NCI-H2081 treated with DMSO at 0.1 percent for 48 hours (cell line): Measurements from ENCODE around the gene SPEF1.
"Not testable (repeated sequence)": the region's sequence is repeated elsewhere in the genome, so short reads cannot be mapped to it uniquely, and the experiment has no call there.

Source experiments
- DNase-seq: peaks from one replicate; lab custom pipeline; 2025; lab: John Stamatoyannopoulos, UW

The SPEF1 gene, protein sequence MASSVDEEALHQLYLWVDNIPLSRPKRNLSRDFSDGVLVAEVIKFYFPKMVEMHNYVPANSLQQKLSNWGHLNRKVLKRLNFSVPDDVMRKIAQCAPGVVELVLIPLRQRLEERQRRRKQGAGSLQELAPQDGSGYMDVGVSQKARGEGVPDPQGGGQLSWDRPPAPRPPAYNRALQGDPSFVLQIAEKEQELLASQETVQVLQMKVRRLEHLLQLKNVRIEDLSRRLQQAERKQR

DNA sequence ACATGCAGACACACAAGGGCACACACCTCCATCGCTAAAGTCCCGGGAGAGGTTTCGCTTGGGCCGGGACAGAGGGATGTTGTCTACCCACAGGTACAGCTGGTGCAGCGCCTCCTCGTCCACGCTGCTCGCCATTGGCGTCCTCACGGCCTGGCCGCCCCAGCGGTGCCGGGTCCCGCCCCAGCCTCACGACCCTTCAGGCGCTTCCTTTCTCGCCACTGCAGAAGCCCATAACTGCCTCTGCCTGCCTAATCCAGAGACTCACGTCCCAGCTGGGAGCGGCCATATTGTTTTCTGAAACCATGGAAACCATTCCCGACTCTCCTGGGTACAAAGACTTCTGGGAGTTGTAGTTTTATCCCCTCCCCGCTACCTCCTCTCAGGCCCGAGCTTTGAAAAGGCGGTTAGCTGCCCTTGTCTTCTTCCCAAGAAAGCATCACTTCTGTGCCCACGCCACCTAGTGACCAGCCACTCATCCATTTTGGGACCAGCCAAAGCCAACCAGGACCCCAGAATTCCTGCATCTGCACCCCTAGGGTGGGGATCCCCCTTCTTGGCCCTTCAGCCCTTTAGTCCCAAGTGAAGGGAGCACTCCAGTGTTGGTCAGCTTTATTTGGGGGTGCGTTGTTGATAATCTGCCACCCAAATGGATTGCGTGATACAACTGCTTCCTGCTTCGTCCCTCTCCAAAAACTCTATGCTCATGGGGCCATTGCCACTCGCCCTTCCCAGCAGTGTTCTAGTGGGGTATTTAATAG, at the start of gene SPEF1:
Gene SPEF1, minus strand, starts transcription at position 296 of the 758 bp plus-strand sequence. Its CDS starts 161 bp downstream, at position 135.
- DNase-seq = peak; percentile 61

DNA sequence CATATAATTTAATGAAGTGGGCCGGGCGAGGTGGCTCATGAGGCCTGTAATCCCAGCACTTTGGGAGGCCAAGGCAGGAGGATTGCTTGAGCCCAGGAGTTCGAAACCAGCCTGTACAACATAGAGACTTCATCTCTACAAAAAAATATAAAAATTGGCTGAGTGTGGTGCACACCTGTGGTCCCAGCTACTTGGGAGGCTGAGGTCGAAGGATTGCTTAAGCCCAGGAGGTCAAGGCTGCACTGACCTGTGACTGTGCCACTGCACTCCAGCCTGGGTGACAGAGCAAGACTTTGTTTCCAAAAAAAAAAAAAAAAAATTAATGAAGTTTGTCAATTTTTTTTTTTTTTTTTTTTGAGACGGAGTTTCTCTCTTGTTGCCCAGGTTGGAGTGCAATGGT, 48.6 kb upstream of the SPEF1 start:
- not testable (repeated sequence) for DNase-seq

DNA sequence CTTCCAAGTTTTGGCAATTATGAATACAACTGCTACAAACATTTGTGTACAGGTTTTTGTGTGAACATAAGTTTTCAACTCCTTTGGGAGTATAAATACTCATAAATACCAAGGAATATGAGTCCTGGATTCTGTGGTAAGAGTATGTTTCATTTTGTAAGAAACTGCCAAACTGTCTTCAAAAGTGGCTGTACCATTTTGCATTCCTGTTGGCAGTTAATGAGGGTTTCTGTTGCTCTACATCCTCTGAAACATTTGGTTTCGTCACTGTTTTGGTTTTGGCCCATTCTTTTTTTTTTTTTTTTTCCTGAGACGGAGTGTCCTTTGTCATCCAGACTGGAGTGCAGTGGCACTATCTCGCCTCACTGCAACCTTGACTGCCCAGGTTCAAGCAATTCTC, 47.5 kb upstream of the SPEF1 start:
- DNase-seq = no peak

DNA sequence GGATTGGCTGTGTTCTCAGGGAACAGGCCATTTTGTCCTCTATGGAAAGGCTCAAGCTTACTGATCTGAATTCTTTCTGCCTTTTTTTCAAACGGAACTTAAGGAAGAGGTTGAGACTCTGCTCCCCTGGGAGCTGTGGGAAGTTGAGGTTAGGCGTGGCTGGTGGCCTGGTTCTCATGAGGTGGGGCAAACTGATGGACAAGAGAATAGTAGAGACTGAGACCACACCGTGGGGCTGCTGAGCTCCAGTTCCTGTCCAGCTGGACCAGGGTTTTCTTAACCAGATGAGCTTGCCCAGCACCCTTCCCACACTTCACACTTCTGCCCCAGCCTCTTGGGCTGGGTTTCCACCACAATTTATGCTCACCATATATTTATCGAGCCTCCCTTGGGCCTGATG, 45.2 kb upstream of the SPEF1 start:
- DNase-seq = no peak

DNA sequence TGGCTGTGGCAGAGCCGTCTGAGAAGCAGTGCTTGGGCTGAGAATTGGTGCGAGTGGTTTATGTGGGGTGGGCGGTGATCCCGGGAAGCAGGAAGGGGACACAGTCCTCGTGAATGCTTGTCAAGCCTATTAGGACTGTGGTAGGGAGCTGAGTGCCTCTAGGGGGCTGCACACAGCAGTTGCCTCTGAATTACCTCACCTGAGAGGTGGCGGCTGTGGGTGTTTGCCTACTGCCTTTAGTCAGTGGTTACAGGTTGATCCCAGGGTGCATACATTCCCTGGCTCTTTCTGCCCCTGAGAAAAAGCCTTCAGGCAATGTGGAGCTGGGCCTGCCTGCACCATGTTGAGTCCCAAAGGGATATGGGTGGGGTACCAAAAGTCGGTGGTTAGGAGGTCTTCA, 44.3 kb upstream of the SPEF1 start:
- DNase-seq = no peak

DNA sequence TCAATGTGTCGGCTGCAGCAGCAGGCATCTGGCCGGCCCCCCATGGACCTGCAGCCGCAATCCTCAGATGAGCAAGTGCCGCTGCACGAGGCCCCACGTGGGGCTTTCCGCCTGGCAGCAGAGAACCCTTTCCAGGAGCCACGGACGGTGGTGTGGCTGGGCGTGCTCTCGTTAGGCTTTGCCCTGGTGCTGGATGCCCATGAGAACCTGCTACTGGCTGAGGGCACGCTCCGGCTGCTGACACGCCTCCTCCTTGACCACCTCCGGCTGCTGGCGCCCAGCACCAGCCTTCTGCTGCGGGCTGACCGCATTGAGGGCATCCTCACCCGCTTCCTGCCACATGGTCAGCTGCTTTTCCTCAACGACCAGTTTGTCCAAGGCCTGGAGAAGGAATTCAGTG, 42.6 kb upstream of the SPEF1 start:
- no peak for DNase-seq

DNA sequence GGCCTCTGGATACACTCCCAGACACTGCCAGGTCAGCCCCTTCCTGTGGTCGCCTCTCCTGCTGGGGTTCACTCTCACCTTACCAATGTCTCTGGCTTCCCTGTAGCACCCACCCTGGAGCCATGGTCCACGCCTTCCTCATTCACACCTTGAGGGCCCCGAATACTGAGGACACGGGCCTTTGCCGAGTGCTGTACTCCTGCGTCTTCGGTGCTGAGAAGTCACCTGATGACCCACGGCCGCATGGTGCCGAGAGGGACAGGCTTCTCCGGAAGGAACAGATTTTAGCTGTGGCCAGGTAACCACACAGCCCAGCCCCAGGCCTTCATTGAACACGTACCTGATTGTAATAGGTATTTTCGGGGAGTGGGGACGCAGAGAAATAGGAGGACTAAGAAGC, 40.7 kb upstream of the SPEF1 start:
- DNase-seq = no peak

DNA sequence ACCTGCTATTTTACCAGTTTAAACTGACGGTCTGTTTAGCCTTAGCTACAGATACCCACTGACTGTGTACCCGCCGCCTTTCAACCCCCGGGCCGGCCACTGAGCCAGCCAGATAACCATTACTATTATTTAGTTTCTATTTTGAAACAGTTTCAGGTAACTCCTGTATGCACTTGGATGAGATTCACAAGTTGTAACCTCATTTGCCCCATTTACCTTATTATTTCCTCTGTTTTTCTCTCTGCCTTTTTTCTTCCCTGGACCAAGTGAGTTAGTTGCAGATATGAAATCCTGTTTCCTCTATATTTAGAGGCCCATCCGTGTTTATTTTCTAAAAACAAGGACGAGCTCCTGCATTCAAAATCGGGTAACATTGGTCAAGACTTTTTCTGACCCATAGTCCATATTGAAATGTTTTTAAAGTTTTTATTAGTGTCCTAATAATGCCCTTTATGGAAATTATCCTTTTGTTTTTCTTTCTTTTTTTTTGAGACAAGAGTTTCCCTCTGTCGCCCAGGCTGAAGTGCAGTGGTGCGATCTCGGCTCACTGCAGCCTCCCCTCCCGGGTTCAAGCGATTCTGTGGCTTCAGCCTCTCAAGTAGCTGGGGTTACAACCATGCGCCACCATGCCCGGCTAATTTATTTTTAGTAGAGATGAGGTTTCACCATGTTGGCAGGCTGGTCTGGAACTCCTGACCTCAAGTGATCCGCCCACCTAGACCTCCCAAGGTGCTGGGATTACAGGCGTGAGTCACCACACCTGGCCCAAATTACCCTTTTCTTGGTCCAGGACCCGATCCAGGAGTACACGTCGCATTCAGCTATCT, 39.9 kb upstream of the SPEF1 start:
- no peak for DNase-seq

DNA sequence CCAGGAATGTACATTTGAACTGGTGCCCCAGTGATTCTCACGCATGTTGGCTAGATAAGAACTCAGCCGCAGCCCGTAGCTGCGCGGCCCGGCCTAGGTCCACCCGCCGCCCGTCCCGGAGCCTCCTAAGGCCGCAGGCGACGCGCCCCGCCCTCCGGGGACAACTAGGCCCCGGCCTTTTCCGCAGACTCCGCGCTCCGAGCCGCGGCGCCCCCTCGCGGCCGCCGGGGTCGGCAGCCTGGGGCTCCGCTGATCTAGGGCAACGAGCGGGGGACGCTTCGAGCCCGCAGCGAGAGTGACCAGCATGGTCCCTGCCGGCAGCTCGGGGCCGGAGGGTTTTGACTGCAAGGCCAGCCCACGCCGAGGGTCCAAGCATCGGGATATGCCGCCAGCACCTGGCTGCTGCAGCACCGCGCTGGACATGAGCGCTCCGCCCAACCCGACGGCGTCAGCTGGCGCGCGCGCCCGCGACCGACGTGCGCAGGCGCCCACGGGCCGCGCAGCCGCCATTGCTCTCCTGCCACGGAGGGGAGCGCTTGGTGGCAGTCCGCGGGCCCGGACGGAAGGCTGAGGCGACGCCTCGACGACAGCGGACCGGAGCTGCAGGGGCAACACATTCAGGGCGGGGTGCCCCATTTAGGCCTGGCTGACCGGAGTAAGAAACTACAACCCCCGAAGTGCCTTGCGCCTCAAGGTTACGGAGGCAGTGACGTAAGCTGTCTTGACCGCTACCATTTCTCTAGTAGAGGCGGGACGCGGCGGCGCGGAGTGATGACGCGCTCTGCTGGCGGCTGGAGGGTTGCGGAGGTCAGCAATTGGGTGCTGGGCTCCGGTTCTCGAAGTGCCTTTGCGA, 39.0 kb upstream of the SPEF1 start, which contains the start of gene AP5S1:
Gene AP5S1, plus strand, starts transcription at position 500 of the 853 bp plus-strand sequence. CDS start 1,571 bp downstream, outside the sequence.
- DNase-seq = peak; percentile 66

DNA sequence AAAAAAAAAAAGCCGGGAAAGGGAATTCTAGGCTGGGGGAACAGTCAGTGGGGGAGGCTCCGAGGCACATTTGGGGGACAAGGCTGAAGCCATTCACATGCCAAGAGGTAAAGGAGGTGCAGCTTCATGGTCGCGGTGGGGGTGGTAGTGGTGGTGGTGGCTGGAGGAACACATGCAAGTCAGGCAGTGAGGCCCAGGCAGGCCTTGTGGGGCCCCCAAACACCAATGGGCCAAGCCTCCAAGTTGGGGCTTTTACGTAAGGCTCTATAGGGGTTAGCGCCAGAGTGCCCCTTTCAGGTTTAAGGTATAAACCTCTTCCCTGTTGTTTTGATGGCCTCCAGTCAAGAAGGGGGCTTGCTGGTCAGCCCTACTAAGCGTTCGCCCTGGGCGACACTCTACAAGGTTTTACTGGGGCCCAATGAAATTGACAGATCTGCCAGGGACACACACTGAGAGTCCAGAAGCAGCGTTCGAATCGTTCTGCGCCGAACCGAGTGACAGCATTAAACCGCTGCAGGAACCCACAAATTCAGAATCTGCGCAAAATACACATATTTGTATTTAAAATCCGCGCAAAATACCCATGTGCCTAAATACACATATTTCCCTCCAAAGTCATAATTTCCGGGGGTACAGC, 38.3 kb upstream of the SPEF1 start:
- no peak for DNase-seq

DNA sequence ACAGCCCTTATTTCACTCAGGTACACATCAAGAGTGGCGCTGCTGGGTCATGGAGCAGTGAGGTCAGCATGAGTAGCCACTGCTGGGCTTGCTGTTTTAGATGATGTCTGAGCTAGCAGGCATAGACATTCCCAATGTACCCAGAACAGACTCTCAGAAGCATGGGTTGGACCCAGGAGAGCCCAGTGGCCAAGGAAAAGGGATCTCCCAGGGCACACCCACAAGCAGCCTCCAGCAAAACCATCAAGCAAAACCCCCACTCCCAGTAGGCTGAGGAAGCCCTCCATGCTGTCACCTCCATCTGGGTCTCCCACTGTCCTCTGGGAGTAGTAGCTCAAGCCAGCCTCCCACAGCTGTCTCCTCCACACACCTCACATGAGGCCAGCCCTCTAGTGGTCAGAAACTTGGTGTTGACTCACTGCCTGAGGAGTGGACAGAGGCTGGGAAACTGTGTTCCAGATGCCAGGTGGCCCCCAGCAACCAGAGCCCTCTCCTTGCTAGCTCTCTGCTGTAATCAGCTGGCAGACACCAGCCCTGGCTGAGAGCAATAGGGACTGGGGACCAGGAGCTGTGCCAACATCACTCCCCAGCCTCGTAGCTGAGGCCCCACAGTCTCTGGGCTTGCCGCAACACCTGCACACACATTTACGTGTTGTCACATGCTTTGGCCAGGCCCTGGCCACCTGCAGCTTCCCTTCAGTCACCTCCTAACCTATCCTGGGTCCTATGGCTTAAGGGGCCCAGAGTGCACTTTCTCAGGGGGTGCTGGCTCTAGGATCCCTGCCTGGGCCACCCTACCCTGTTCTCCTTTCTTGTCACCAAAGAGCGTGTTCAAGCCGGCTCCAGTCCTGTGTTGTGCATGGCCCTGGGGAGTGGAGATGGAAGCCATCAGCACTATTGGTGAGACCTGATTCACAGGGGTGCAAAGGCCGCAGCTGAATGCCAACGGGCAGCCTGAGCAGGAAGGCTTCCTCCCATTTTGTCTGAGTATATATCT, 37.2 kb upstream of the SPEF1 start:
- DNase-seq = no peak

DNA sequence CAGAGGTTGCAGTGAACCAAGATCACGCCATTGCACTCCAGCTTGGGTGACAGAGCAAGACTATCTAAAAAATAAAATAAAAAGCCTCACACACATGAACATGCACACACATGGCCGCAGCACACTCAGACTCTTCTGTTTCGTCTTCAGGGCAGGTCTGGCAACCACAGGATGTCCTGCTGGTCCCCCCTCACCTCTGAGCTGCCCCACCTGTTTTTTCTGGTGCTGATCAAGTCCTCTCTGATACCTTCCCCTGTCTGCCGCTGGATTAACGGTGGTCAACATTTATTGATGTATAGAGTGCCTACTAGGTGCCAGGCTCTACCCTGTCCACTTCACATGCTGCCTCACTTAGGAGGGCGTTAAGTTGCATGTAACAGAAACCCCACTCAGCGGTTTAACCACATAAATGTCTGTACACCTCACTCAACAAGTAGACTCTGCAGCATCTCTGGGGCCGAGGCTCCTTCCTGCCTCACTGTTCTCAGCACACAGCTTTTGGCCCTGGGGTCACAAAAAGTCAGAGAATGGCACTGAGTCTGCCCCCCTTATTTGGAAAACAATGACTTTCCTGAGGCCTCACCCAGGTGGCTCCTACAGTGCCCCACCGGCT, 34.6 kb upstream of the SPEF1 start:
- no peak for DNase-seq

DNA sequence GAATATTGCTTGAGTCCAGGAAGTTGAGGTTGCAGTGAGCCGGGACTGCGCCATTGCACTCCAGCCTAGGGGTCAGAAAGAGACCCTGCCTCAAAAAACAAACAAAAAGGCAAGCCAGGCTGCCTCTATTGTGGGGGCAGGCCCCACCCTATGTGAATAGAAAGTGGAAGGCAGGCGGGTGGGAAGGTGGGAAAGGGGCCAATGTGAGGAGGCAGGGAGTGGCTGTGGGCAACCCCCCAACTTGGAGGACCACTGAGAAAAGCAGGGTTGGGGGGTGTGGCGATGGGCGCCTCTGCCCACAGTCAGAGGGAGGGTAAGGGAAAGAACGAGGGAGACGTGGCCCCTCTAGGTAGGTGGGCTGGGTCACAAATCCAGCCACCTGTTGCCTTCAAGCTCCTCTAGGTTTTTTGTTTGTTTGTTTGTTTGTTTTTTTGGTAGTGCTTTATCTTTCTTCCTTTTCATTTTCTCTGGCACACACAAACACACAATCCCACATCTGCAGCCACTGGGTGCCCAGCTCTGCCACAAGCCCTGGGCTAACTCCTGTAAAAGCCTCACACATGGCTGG, 33.8 kb upstream of the SPEF1 start:
- no peak for DNase-seq

DNA sequence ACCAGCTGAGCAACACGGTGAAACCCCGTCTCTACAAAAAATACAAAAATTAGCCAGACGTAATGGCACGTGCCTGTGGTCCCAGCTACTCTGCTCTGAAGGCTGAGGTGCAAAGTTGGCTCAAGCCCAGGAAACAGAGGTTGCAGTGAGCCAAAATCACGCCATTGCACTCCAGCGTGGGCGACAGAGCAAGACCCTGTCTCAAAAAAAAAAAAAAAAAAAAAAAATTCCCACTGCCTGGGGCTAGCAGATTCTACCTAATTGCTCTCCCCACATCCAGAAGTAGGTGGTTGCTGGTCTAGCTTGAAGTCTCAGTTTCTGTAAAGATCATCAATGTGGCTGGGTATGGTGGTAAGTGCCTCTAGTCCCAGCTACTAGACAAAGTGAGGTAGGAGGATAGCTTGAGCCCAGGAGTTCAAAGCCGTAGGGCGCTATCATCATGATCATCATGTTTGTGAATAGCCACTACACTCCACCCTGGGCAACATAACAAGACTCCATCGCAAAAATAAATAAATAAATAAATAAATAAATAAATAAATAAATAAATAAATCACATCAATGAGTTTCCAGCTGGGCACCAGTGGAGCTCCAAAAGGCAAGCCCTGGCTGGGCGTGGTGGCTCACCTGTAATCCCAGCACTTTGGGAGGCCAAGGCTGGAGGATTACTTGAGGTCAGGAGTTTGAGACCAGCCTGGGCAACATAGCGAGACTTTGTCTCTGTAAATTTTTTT, 32.8 kb upstream of the SPEF1 start:
- no peak for DNase-seq

DNA sequence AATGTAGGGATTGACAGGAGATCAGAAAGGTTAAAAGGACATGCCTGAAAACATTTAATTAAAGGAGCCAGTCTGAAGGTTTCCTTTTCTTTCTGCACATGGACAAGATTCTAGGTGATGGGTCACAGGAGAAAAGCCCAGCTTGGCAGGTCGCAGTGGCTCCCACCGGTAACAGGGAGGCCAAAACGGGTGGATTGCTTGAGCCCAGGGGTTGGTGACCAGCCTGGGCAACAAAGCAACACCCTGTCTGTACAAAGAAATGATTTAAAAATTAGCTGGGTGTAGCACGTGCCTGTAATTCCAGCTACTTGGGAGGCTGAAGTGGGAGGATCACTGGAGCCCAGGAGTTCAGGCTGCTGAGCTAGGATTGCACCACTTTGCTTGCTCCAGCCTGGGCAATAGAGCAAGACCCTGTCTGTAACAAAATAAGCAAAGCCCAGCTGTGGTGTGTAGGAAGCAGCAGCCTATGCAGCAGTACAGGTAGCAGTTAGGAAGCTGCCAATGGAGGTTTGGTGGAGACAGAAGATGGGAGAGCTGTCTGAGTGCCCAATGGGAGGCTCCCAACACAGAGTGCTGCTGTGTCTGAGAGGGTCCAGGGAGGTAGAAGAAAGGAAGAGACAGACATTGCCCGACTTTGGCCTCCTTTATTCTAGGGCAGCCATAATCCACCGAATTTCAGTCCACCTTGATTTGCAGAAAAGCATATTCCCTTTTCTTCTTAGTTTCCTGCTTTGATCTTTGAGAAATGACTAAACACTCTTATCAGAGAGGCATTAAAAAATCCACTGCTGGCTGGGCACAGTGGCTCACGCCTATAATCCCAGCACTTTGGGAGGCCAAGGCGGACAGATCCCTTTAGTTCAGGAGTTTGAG, 32.0 kb upstream of the SPEF1 start:
- no peak for DNase-seq

DNA sequence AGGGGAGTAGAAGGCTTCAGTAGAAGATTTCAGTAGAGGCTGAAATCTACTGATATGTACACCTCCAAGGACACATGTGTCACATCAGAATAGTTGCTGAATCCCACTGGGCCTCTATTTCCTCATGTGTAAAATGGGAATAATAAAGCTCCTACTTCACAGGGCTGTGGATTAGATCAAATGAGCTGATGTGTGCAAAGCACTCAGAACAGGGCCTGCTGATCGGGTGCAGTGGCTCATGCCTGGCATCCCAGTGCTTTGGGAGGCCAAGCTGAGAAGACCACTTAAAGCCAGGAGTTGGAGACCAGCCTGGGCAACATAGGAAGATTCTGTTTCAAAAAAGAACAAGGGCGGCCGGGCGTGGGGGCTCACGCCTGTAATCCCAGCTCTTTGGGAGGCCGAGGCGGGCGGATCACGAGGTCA, 31.0 kb upstream of the SPEF1 start:
- DNase-seq = no peak

DNA sequence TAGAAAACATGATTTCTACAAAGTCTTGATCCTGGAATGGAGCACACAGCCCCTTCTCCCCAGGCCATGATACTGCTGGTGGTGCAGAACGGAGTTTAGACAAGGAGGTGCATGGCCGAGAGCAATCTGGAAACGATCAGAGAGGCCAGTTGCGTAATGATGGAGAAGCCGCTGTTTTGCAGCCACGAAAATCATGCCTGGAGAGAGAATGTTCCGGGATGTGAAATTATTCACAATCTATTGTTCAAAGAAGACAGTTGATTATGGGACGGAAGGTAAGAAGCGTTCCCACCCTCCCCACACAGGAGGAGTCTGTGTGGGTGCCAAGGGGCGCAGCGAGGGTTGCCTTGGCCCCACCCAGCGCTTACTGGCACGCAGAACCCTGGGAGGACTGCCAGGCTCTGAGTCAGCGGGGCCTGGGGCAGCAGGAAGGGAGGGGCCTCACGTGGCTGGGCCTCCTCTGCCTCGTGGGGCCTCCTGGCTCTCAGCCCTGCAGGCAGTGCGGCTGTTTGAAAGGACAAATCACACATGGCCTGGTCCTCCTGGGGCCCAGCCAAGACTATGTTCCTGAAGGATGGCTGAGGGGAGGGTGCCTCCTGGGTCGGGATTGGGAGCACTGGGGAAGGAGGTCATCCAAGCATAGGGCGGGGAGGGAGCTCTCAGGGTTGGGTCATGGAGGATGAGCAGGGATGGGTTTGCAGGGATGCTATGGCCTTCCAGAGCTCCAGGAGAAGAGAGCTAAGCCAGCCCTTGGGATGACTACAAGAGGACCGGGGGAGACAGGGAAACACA, 30.4 kb upstream of the SPEF1 start:
- peak; percentile 82 for DNase-seq
